ENCODE data around the gene CDK3.
A peak's percentile ranks its signal among the peaks of the same experiment; 100 is the strongest.
"Not testable (repeated sequence)": the region's sequence is repeated elsewhere in the genome, so short reads cannot be mapped to it uniquely, and the experiment has no call there.

CDK3 gene

DNA sequence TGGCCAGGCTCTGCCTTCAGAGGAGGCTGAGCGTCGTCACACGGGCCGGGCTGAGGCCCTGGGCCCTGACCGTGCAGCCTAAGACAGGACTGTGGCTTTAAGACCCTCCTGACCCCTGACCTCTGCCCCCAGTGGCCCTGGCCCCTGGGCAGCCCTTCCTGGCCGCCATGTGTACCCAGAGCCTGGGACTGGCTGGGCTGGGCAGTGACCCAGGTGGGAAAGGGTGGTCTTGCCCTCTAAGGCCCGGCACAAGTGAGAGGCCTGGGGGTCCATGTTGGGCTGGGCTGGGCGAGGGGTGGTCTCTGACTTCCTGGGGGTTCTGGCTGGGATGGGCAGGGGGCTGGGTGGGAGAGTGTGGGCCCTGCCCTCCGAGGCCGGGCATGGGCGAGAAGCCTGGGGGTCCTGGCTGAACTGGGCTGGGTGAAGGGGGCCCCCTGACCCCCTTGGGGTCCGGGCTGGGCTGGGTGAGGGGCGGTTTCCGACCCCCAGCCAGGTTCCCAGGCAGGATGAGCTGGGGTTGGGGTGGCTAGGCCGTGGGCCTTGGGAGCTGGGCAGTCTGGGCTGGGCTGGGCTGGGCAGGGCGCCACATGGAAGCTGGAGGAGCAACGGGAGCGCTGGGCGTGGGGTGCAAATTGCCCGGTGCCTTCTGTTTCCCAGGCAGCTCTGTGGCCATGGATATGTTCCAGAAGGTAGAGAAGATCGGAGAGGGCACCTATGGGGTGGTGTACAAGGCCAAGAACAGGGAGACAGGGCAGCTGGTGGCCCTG, at the start of gene CDK3:
TSS of gene CDK3 (plus strand) at position 101 of the 767 bp plus-strand sequence. CDS start at position 672, 571 bp downstream.
- DNase-seq (ENCODE audit: low read depth), result no peak

DNA sequence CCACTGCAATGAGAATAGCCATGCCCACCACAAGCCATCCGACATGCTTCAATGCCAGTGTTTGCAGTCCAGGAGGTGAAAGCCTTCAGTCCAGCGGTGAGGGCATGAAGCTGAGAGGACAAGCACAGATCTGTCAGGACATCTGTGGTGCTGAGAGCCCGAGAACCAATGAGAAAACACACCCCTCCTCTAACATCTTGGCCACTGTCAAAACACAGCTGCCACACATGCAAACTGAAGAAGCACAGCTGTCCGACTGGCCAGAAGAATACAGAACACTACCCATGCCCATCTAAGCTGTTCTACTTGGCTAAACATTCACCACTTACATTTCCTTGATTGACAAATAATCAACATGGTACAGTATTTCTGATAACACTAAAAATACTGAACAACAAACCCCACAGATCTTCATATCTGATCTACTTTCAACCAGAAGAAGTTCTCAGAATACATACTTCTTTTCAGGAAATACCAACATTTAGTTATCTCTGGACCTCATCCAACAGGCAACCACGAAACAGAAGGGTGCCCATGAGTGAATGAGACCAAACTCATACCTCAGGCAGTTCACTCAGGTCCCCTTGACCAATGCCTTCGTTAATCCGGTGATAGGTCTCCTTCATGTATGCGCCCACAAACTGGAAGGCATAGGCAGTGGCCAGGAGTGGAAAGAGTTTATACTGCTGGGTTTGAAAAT, 49.6 kb upstream of the CDK3 start:
- DNase-seq (ENCODE audit: low read depth), result peak; percentile 28

DNA sequence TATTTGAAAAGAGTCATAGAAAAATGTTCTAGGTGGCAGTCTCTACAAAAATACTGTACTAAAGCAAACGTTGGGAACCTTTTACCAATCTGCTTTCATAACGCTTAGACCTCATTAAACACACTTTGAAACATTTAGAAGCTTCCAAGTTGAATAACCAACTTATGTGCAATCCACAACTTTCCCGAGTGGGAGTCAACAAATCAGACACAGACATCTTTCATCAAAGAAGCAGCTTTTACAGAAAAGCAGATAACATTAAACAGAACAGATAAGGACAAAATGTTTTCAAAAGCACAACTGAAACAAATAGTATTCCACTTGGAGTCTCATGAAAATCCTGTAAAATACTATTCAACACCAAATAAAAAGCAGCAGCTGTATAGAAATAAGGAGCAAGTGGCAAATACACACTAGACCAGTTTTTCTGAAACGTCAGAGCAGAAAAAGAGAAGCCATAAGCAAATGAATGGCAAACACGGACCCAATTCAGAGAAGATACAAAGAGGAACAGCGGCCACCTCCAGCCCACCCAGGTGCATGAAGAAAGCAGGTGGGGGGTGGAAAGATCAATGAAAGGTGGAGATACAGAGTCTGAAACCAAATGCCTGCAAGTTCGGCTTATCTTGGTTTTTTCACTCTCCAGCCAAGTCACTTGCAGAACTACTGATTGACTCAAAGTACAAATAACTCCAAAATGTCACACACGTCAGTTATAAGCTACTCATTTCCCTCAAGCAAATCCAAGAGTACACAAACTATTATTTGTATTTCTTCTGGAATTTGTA, 41.4 kb upstream of the CDK3 start:
- DNase-seq (ENCODE audit: low read depth), result peak; percentile 93

DNA sequence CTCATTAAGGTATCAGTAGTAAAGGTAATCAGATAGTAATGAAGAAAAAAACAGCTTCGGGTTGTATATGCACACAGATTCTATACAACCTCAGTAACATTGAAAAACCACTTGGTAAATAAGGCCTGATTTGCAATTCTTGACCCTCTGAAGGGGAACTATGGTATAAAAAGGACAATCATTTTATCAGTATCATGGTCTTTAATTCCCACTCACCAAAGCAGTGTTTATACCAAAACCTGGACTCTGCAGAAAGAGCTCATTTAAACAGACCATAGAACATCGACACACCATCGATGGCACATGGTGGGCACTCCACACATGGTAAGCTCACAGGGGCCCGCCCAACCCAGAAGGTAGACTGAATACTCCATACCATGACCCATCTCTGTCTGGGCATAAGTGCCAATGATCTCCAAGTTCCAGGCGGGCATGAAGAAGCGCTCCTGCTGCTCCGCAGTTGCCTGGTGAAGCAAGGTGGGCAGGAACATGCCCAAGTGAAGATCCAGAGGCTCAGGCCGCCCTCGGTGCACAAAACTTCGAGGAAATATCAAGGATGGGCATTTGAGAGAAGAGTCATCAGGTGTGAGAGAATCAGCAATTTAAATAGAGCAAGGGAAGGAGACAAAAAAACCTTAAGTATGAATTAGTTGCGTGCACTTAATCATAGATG, 40.7 kb upstream of the CDK3 start:
- DNase-seq (ENCODE audit: low read depth), result no peak

DNA sequence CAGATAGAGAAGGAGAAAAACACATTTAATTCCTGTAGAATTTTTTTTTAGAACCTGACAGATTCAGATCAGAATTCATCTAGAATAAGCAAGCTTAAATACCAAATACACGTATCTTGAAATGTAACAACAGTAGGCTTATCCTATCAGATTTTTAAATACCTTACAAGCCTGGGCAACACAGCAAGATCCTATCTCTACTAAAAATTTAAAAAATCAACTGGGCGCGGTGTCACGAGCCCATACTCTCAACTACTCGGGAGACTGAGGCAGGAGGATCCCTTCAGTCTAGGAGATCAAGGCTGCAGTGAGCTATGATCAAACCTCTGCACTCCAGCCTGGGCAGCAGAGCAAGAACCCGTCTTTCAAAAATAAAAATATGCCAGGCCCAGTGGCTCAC, 35.2 kb upstream of the CDK3 start:
- DNase-seq (ENCODE audit: low read depth), result no peak

DNA sequence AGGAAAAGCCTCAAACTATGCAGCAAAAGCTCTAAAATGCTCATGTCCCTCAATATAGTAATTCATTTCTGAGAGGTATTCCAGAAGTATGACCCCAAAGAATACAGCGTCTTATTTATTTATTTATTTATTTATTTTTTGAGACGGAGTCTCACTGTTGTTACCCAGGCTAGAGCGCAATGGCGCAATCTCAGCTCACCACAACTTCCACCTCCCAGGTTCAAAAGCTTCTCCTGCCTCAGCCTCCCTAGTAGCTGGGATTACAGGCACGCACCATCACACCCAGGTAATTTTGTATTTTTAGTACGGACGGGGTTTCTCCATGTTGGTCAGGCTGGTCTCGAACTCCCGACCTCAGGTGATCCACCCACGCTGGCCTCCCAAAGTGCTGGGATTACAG, 31.6 kb upstream of the CDK3 start:
- not testable (repeated sequence) for DNase-seq (ENCODE audit: low read depth)

DNA sequence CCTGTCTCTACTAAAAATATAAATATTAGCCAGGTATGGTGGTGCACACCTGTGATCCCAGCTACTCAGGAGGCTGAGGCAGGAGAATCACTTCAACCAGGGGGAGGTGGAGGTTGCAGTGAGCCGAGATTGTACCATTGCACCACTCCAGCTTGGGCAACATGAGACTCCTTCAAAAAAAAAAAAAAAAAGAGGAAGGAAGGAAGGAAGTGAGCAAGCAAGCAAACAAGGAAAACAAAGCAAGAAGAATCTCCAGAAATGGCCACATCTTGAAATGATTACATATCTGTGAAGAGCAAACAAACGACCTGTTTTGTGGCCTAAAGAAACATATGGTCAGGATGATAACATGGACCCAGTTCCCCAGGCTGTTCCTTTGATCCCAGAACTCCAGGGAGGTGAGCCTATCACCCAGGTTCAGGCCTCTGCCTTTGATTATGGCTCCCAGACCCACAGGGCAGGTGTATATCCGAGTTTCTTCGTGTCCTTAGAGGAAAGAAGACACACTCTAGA, 30.6 kb upstream of the CDK3 start:
- DNase-seq (ENCODE audit: low read depth), result peak; percentile 19

DNA sequence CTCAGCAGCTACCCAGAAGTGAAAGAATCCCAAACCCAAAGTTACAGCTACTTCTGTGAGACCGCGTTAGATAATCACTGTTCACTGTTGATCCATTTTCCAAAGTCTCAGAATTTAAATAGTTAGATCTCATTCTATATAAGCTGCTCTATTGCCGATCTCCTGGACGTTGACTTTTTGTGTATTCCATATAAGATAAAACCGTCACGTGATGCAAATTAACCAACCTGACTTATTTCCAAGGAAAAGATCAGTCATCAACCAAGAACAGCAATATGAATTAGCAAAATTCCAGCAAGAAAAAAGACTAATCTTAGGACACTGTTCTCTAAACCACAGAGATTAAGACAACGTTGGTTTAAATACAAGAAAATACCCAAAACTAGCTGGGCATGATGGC, 30.0 kb upstream of the CDK3 start:
- DNase-seq (ENCODE audit: low read depth), result no peak

DNA sequence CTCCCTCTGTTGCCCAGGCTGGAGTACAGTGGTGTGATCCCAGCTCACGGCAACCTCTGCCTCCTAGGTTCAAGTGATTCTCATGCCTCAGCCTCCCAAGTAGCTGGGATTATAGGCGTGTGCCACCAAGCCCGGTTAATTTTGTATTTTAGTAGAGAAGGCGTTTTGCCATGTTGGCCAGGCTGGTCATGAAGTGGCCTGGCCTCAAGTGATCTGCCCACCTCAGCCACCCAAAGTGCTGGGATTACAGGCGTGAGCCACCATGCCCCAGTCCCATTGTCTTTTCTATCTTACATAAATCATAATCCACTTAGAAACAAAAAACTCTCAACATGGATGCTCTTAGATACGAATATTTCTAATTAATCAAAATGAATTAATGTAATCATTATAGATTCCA, 25.5 kb upstream of the CDK3 start:
- not testable (repeated sequence) for DNase-seq (ENCODE audit: low read depth)

DNA sequence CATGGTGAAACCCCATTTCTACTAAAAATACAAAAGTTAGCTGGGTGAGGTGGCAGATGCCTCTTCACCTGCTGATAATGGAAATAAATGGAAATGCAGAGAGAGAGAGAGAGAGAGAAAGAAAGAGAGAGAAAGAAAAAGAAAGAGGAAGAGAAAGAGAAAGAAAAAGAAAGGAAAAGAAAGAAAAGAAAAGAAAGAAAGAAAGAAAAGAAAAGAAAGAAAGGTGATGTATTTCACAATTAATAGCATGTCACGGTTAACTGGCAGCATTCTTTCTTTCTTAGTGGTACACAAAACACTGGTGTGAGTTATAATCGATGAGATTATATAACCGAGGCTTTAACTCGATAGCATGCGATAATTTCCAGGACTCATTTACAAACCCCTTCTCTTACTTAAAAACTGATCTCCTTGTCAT, 24.9 kb upstream of the CDK3 start:
- no peak for DNase-seq (ENCODE audit: low read depth)

DNA sequence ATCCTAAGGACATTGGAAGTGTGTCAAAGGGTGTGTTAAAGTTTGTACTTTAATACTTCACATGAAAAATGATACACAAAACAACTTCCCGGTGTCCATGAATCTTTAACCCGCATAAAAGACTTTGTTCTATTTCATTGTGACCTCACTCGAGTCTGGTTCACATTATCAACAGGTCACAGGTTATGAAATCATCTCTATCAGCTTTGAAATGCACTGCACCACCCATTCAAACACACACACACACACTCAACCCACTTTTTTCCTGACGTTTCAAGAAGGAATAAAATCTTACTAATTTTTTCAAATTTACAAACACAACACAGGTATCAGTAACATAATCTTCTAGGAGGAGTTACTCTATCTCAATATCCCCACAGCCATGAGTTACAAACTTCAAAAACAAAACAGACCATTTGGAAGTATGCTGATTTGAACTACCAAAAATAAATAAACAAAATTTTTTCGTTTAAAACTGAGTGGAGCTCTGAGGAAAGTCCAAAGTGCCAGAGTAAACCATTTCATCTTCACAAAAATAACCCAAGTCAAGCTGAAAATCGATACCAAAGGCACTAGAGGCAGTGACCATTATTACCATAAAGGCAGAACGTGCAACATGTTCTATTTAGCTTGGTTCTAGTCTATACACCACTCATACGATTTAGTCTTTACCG, 24.3 kb upstream of the CDK3 start:
- DNase-seq (ENCODE audit: low read depth), result peak; percentile 41

DNA sequence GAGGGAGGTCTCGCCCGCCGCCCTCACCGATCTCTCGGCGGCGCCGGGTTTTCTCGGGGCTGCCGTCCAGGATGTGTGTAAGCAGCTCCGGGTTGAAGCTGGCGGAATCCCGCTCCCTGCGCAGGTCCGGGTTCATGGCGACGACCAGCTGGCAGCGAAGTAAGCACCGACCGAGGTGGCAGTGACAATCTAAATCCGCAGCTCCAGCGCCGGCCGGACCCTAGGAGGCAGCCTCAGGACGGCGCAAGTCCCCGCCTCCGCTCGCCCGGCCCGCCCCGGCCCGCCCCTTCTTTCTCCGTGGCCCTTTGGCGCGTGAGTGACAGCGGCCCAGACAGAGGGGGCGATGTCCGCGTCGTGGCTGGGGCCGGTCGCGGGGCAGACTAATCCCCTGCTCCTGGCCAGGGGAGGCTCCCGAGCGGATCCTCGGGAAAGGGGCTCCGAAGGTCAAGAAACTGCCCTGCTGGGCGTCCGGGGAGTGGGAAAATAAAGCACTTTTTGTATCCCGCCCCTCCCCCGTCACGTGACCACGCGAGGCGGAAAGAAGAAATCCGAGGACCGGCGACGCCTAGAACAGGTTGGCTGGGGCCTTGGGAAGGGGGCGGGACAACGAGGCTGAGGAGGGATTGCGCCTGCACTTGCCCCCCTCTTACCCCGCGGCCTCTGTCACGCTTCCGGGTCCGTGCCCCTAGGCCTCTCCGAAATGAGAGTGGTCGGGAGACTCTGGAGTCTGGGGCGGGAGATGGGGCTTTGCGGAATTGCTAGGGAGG, 21.5 kb upstream of the CDK3 start, which contains the start of the genes ACOX1 and TEN1:
TSS of gene ACOX1 (minus strand) at position 229 of the 767 bp plus-strand sequence. CDS start at position 136, 93 bp downstream.
TSS of gene TEN1 (plus strand) at position 303 of the 767 bp plus-strand sequence. CDS start 6,953 bp downstream, outside the sequence.
- DNase-seq (ENCODE audit: low read depth), result peak; percentile 96

DNA sequence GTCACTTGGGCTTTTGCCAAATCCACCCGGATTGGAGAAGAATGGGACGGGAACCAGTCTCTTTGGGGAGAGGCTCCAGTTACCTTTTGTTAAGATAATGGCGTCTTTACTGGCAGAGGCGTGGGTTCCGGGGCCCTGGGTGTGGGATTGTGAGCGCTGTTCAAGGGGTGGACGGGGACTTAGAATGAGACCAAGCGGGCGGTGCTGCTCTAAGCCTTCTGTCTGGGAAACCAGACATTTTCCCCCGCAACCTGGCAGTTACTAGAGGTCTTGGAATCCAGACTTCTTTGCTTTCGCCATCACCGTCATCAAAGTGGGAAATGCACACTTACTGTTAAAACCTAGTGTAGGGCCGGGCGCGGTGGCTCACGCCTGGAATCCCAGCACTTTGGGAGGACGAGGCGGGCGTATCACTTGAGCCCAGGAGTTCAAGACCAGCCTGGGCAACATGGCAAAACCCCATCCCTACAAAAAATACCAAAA, 20.9 kb upstream of the CDK3 start:
- peak; percentile 85 for DNase-seq (ENCODE audit: low read depth)

DNA sequence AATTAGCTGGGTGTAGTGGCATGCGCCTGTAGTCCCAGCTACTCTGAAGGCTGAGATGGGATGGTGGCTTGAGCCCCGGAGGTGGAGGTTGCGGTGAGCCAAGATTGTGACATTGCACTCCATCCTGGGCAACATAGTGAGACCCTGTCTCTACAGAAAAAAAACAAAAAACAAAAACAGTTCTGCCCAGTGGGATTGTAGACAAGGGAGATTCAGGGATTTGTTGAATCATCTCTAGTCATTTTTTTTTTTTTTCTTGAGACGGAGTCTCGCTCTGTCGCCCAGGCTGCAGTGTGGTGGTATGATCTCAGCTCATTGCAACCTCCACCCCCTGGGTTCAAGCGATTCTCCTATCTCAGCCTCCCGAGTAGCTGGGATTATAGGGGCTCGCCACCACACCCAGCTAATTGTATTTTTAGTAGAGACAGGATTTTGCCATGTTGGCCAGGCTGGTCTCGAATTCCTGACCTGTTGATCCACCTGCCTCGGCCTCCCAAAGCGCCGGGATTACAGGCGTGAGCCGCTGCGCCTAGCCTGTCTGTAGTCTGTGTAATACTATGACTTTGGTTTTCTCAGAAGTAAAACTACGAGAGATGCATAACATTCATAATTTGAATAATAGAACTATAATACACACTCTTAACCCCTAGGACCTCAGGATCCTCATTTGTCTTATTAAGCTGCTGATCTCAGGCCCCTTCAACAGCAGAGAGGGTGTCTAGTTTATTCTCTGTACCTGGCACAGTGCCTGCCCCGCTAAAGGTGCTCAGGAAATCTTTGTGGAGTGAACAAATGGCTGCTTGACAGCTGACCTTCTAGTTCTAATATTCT, 20.3 kb upstream of the CDK3 start:
- DNase-seq (ENCODE audit: low read depth), result peak; percentile 30

DNA sequence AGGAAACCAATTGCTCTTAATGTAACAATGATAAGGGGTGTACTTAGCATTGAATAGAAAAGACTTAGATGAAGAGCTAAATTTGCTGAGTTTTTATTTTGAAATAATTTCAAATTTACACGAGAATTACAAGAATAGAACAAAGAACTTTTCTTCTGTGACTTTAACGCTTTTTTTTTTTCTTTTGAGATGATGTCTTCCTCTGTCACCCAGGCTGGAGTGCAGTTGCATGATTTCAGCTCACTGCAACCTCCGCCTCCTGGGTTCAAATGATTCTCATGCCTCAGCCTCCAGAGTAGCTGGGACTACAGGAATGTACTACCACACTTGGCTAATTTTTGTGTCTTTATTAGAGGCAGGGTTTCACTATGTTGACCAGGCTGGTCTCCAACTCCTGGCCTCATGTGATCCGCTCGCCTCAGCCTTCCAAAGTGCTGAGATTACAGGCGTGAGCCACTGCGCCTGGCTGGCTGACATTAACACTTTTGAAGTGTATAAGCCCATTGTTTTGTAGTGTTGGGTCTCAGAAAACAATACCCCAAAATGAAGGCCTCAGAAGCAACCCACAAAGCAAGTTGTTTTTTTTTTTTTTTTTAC, 19.5 kb upstream of the CDK3 start:
- no peak for DNase-seq (ENCODE audit: low read depth)

DNA sequence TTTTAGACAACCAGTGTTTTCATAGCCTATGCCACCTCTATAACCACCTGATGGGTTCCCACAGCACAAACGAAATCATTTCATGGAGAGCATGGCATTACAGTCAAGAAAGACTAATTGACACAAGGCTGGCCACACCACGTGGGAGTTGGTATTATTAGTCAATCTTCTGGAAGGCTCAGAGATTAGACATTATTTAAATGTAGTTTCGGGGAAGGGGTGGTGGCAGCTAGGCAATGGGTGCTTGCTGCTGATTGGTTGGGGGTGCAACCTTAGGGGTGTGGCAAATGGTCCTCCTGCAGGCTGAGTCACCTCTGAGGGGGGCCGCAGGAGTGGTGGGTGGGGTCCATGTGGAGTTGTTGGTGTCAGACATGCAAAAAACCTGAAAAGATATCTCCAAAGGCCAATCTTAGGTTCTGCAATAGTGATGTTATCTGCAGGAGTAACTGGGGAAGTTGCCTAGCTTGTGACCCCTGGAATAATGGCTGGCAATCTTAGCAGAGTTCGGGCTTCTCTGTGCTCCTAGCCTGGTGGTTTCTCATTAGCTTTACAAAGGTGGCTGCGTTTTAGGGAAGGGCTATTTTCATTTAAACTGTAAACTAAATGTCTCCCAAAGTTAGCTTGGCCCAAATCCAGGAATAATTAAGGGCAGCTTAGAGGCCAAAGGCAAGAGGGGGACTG, 17.0 kb upstream of the CDK3 start:
- peak; percentile 81 for DNase-seq (ENCODE audit: low read depth)

DNA sequence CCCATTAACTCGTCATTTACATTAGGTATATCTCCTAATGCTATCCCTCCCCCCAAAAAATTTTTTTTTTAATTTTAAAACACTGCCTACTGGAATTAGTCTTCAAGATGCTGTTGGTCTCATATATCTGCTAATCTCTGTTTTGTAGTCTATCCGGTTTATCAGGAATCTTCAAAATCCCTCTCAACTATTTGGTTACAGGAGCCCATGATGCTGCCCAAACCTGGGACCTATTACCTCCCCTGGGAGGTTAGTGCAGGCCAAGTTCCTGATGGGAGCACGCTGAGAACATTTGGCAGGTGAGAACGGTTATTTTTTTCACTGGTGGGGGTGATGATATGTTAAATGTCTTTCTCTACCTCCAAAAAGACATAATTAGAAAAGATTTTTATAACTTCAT, 14.7 kb upstream of the CDK3 start:
- DNase-seq (ENCODE audit: low read depth), result no peak

DNA sequence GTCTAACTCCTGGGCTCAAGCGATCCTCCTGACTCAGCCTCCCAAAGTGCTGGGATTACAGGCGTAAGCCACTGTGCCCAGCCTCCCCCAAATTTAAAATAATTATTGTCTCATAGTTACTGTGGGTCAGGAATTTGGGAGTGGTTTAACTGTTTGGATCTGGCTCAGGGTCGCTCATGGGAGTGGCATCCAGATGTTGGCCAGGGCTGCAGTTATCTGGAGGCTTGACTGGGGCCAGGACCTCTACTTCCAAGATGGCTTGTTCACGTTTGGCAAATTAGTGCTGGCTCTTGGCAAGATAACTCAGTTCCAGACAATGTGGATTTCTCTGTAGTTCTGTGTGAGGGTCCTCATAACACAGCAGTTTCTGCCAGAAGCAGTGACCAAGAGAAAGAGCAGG, 13.6 kb upstream of the CDK3 start:
- DNase-seq (ENCODE audit: low read depth), result no peak

All from amniotic epithelial cell (primary cell).